ENCODE data around the gene WWP2. TPM values are rescaled to one million over a fixed set of nuclear protein-coding genes. Genes with fewer than 3 reads are reported as not detected.

WWP2 gene
- total RNA-seq, 1 donor from 2014 or later: 16.9 TPM

GRCh38 chr16:69763599-69763942 is 1.4 kb downstream of the WWP2 start:
- no peak for TF ChIP-seq CTCF (conservative IDR thresholded peaks at IDR 0.05; ENCODE audit: low read depth, low read length)
- H3K4me3 ChIP-seq (ENCODE audit: low read depth, low read length): peak overlapping the region; percentile 99
- DNase-seq (ENCODE audit: low read depth): no peak

- no peak overlapping the region for H3K4me3 ChIP-seq (ENCODE audit: low read depth, low read length)
- DNase-seq (ENCODE audit: low read depth): no peak
- TF ChIP-seq CTCF (conservative IDR thresholded peaks at IDR 0.05; ENCODE audit: low read depth, low read length): no peak
Measured at GRCh38 chr16:69767459-69768229, 5.5 kb downstream of the WWP2 start.

GRCh38 chr16:69768666-69769065 is 6.5 kb downstream of the WWP2 start:
- H3K4me3 ChIP-seq (ENCODE audit: low read depth, low read length): no peak overlapping the region
- no peak for TF ChIP-seq CTCF (conservative IDR thresholded peaks at IDR 0.05; ENCODE audit: low read depth, low read length)
- no peak for DNase-seq (ENCODE audit: low read depth)

- DNase-seq (ENCODE audit: low read depth): no peak
- no peak overlapping the region for H3K4me3 ChIP-seq (ENCODE audit: low read depth, low read length)
- TF ChIP-seq CTCF (conservative IDR thresholded peaks at IDR 0.05; ENCODE audit: low read depth, low read length): no peak
Measured at GRCh38 chr16:69769404-69769803, 7.3 kb downstream of the WWP2 start.

GRCh38 chr16:69771651-69771967 is 9.5 kb downstream of the WWP2 start:
- H3K4me3 ChIP-seq (ENCODE audit: low read depth, low read length): no peak overlapping the region
- no peak for DNase-seq (ENCODE audit: low read depth)
- no peak for TF ChIP-seq CTCF (conservative IDR thresholded peaks at IDR 0.05; ENCODE audit: low read depth, low read length)

- no peak for DNase-seq (ENCODE audit: low read depth)
- no peak overlapping the region for H3K4me3 ChIP-seq (ENCODE audit: low read depth, low read length)
- no peak for TF ChIP-seq CTCF (conservative IDR thresholded peaks at IDR 0.05; ENCODE audit: low read depth, low read length)
Measured at GRCh38 chr16:69773260-69773947, 11.3 kb downstream of the WWP2 start.

GRCh38 chr16:69775563-69775962 is 13.4 kb downstream of the WWP2 start:
- no peak for TF ChIP-seq CTCF (conservative IDR thresholded peaks at IDR 0.05; ENCODE audit: low read depth, low read length)
- H3K4me3 ChIP-seq (ENCODE audit: low read depth, low read length): no peak overlapping the region
- DNase-seq (ENCODE audit: low read depth): no peak

All from epithelial cell of proximal tubule (primary cell).